Measurements from ENCODE around the gene C1QTNF9.

- TF ChIP-seq, protein P1, sequence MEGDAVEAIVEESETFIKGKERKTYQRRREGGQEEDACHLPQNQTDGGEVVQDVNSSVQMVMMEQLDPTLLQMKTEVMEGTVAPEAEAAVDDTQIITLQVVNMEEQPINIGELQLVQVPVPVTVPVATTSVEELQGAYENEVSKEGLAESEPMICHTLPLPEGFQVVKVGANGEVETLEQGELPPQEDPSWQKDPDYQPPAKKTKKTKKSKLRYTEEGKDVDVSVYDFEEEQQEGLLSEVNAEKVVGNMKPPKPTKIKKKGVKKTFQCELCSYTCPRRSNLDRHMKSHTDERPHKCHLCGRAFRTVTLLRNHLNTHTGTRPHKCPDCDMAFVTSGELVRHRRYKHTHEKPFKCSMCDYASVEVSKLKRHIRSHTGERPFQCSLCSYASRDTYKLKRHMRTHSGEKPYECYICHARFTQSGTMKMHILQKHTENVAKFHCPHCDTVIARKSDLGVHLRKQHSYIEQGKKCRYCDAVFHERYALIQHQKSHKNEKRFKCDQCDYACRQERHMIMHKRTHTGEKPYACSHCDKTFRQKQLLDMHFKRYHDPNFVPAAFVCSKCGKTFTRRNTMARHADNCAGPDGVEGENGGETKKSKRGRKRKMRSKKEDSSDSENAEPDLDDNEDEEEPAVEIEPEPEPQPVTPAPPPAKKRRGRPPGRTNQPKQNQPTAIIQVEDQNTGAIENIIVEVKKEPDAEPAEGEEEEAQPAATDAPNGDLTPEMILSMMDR (IDR thresholded peaks at IDR 0.05; ENCODE audit: insufficient read depth, low read length, poor library complexity, severe bottlenecking) = no peak
- no peak for TF ChIP-seq EZH2phosphoT487 (conservative IDR thresholded peaks at IDR 0.05; ENCODE audit: low read length)
Observed at GRCh38 chr13:24290280-24290932, 19.0 kb upstream of the C1QTNF9 start.
